Lung microvascular endothelial cell (primary cell): ENCODE data around the gene BMP8A. TPM values are rescaled to one million over a fixed set of nuclear protein-coding genes. Genes with fewer than 3 reads are reported as not detected.
"Not testable (repeated sequence)": the region's sequence is repeated elsewhere in the genome, so short reads cannot be mapped to it uniquely, and the experiment has no call there.

Experiments
- DNase-seq, 2 donors: peaks; one replicate each; pipeline versions ENCODE4 v3.0.0 to v3.0.0-alpha.2; 2010; ENCODE audit warnings: low read depth in 2 of 2
- total RNA-seq: library from RNA; depleted of rRNA; stranded (reverse); fragments of >200 nt; gene quantifications from 2 replicates; pipeline ENCODE4 v1.2.1, GENCODE V29; 2014

The BMP8A gene
- total RNA-seq, result 0.40 and 0.44 TPM in 2 replicates

GRCh38 chr1:39491146-39491921 is at the start of gene BMP8A:
BMP8A (plus strand) TSS chr1:39491636; CDS start chr1:39491992, 356 bp downstream.
- DNase-seq, result peak; percentile 57 to 72

- DNase-seq, result no peak
Observed at GRCh38 chr1:39441797-39442196, 49.6 kb upstream of the BMP8A start.

- no peak for DNase-seq
Observed at GRCh38 chr1:39445573-39445972, 45.9 kb upstream of the BMP8A start.

- DNase-seq, result no peak
Observed at GRCh38 chr1:39446986-39447567, 44.4 kb upstream of the BMP8A start.

GRCh38 chr1:39450041-39450440 is 41.4 kb upstream of the BMP8A start:
- DNase-seq, result not testable (repeated sequence)

- peak; percentile 61 to 93 for DNase-seq
Observed at GRCh38 chr1:39450956-39451606, 40.4 kb upstream of the BMP8A start.

GRCh38 chr1:39452081-39452480 is 39.4 kb upstream of the BMP8A start:
- DNase-seq, result no peak

- DNase-seq, result no peak
Observed at GRCh38 chr1:39452540-39452939, 38.9 kb upstream of the BMP8A start.

- peak; percentile 51 to 68 for DNase-seq
Observed at GRCh38 chr1:39453603-39454002, 37.8 kb upstream of the BMP8A start.

GRCh38 chr1:39458991-39459390 is 32.4 kb upstream of the BMP8A start:
- no peak for DNase-seq

- no peak for DNase-seq
Observed at GRCh38 chr1:39462074-39462473, 29.4 kb upstream of the BMP8A start.

- no peak for DNase-seq
Observed at GRCh38 chr1:39466413-39467107, 24.9 kb upstream of the BMP8A start.

- not testable (repeated sequence) for DNase-seq
Observed at GRCh38 chr1:39467108-39467720, 24.2 kb upstream of the BMP8A start.

- DNase-seq, result no peak
Observed at GRCh38 chr1:39469150-39469549, 22.3 kb upstream of the BMP8A start.

- DNase-seq, result no peak
Observed at GRCh38 chr1:39470040-39470439, 21.4 kb upstream of the BMP8A start.

- DNase-seq, result no peak
Observed at GRCh38 chr1:39472826-39473225, 18.6 kb upstream of the BMP8A start.

- no peak for DNase-seq
Observed at GRCh38 chr1:39473324-39473723, 18.1 kb upstream of the BMP8A start.

GRCh38 chr1:39474810-39475209 is 16.6 kb upstream of the BMP8A start:
- DNase-seq, result no peak

GRCh38 chr1:39475551-39475950 is 15.9 kb upstream of the BMP8A start:
- DNase-seq, result not testable (repeated sequence)

GRCh38 chr1:39478126-39478915 is 13.1 kb upstream of the BMP8A start:
- peak in 1 of 2 donors; percentile 66 for DNase-seq

GRCh38 chr1:39481289-39481688 is 10.1 kb upstream of the BMP8A start:
- DNase-seq, result no peak
